ENCODE results near the gene GPR39. TPM values are rescaled to one million over a fixed set of nuclear protein-coding genes. Genes with fewer than 3 reads are reported as not detected.
"Not testable (repeated sequence)": the region's sequence is repeated elsewhere in the genome, so short reads cannot be mapped to it uniquely, and the experiment has no call there.

The GPR39 gene
- total and polyA plus RNA-seq, 2 donors (not counting 3 experiments of a cell fraction or from before 2014, with no cell fraction given), result 0.03 to 0.20 TPM

- BruUV-seq (replicated peaks), result no TSS peak
- H3K79me2 ChIP-seq (ENCODE audit: control insufficient read depth, insufficient read depth, low read length), result no peaks in the 10 kb centered on the region
- H3K9me1 ChIP-seq (replicated peaks; ENCODE audit: control insufficient read depth, extremely low read depth, insufficient read depth, low read length), result no peaks in the 10 kb centered on the region
- no peaks in the 10 kb centered on the region for H4K20me1 ChIP-seq (replicated peaks; ENCODE audit: control insufficient read depth, extremely low read depth, insufficient read depth, low read length)
- H3K4me3 ChIP-seq (replicated peaks in 1 of 3; ENCODE audit: insufficient read depth in 1 of 3, low read depth in 1 of 3, low read length in 3 of 3), result no peak overlapping the region
- ChIA-PET POLR2A (no interaction called here), CTCF (no interaction called here)
- H3K9me3 ChIP-seq (replicated peaks; ENCODE audit: control insufficient read depth, insufficient read depth, low read length), result no peaks in the 10 kb centered on the region
- dilution Hi-C loops (cut with MboI; ENCODE audit: extremely low pct_ligation_motif_present, low sequenced_read_pairs) (no loop called here), intact Hi-C loops (cut with micrococcal nuclease) (no loop called here)
- H3K36me3 ChIP-seq (ENCODE audit: control insufficient read depth in 2 of 2, extremely low read depth in 1 of 2, insufficient read depth in 2 of 2, low read length in 2 of 2), result no peaks in the 10 kb centered on the region
- no peak overlapping the region for H3K4me2 ChIP-seq (ENCODE audit: insufficient read depth, low read length)
- H3K9ac ChIP-seq (replicated peaks; ENCODE audit: extremely low read depth, insufficient read depth, low read length), result no peak overlapping the region
- no peak overlapping the region for H3K27ac ChIP-seq (ENCODE audit: insufficient read depth, low read depth, low read length)
- no peaks in the 10 kb centered on the region for H3K27me3 ChIP-seq (ENCODE audit: control insufficient read depth in 2 of 2, insufficient read depth in 2 of 2, low read length in 2 of 2)
- no peak for DNase-seq (ENCODE audit: low read depth, low spot score)
- no peak for FAIRE-seq
- TF ChIP-seq MAX (IDR thresholded peaks at IDR 0.05; ENCODE audit: insufficient read depth, insufficient read length), result no peak
- TF ChIP-seq GATA2 (IDR thresholded peaks at IDR 0.05; ENCODE audit: insufficient read depth, insufficient read length, low read depth, low read length), result no peak
- H2AFZ ChIP-seq (ENCODE audit: low read depth, low read length), result no peak overlapping the region
- H3K4me1 ChIP-seq (ENCODE audit: control insufficient read depth, extremely low read depth, insufficient read depth, low read length), result no peaks in the 10 kb centered on the region
Observed at GRCh38 chr2:132392879-132393278, 23.7 kb upstream of the GPR39 start.

GRCh38 chr2:132397042-132397441, 19.6 kb upstream of the GPR39 start:
- CTCF ChIA-PET; BruUV-seq (replicated peaks): not testable (repeated sequence)

More at GRCh38 chr2:132397042-132397441, 19.6 kb upstream of the GPR39 start:
- POLR2A ChIA-PET; H3K79me2 ChIP-seq (ENCODE audit: control insufficient read depth, insufficient read depth, low read length); dilution Hi-C loops (cut with MboI; ENCODE audit: extremely low pct_ligation_motif_present, low sequenced_read_pairs); H3K36me3 ChIP-seq (ENCODE audit: control insufficient read depth in 2 of 2, extremely low read depth in 1 of 2, insufficient read depth in 2 of 2, low read length in 2 of 2); H3K4me3 ChIP-seq (replicated peaks in 1 of 3; ENCODE audit: insufficient read depth in 1 of 3, low read depth in 1 of 3, low read length in 3 of 3); DNase-seq (ENCODE audit: low read depth, low spot score); H2AFZ ChIP-seq (ENCODE audit: low read depth, low read length); H3K9me1 ChIP-seq (replicated peaks; ENCODE audit: control insufficient read depth, extremely low read depth, insufficient read depth, low read length); H3K4me1 ChIP-seq (ENCODE audit: control insufficient read depth, extremely low read depth, insufficient read depth, low read length); H4K20me1 ChIP-seq (replicated peaks; ENCODE audit: control insufficient read depth, extremely low read depth, insufficient read depth, low read length); H3K4me2 ChIP-seq (ENCODE audit: insufficient read depth, low read length); H3K9me3 ChIP-seq (replicated peaks; ENCODE audit: control insufficient read depth, insufficient read depth, low read length); H3K27ac ChIP-seq (ENCODE audit: insufficient read depth, low read depth, low read length); H3K9ac ChIP-seq (replicated peaks; ENCODE audit: extremely low read depth, insufficient read depth, low read length); intact Hi-C loops (cut with micrococcal nuclease); H3K27me3 ChIP-seq (ENCODE audit: control insufficient read depth in 2 of 2, insufficient read depth in 2 of 2, low read length in 2 of 2); FAIRE-seq: not testable (repeated sequence)
